ENCODE data around the gene CREB3L2. TPM values are rescaled to one million over a fixed set of nuclear protein-coding genes. Genes with fewer than 3 reads are reported as not detected.

Gene CREB3L2
- total and polyA plus RNA-seq, 2 of the 8 experiments (the other 6 are each of a cell fraction or from before 2014, with no cell fraction given): 14.4 to 48.3 TPM

DNA sequence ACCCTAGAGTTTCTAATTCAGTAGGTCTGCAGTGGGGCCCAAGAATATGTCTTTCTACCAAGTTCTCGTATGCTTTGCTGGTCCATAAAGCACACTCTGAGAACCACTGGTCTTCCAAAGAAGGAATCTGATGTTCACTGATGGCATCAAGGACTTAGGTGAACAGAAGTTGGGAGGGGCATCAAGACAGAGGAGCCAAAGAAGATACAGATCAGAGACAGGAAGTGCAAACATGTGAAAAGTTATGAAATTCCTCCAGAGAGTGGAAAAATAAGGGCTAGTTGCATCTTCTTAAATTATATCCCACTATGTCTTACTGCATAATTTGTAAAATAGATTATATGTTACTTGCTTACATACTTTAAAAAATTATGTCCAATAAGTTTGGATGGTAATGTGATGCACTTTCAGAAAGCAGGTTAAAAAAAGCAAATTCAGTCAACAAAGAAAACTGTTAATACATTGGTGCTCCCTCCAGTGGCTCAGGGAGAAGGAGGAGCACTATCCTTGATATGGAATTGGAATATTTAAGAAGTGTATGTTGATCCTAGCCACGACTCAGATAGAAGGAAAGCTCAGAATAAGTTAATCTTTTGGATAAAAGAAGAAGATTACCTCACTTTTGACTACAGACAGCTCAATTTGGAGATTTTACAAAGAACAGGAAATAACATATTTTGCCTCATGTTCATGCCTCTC, 35.8 kb downstream of the CREB3L2 start:
- Histone ChIP-seq H3K27ac (ENCODE audit: low read depth, low read length) (no peak overlapping the region), H2AFZ (ENCODE audit: low read length) (no peak overlapping the region), H3K23me2 (ENCODE audit: low read depth, low read length) (no peaks in the 10 kb centered on the region), H2BK12ac (ENCODE audit: low read depth, low read length) (no peak overlapping the region), H3K23ac (ENCODE audit: insufficient read length) (no peak overlapping the region), H3K9me3 (ENCODE audit: insufficient read depth in 2 of 2, low read depth in 1 of 2, low read length in 1 of 2) (no peaks in the 10 kb centered on the region), H4K91ac (replicated peaks; ENCODE audit: insufficient read length, low read length) (no peak overlapping the region), H3K4me2 (ENCODE audit: insufficient read depth in 1 of 2, low read depth in 2 of 2, low read length in 2 of 2) (no peak overlapping the region), H2AK5ac (ENCODE audit: low read depth, low read length) (no peak overlapping the region), H2BK5ac (ENCODE audit: low read depth, low read length) (no peak overlapping the region), H3K27me3 (replicated peaks in 1 of 4; ENCODE audit: control insufficient read depth in 3 of 4, extremely low read depth in 1 of 4, insufficient read depth in 3 of 4, low read length in 3 of 4) (no peaks in the 10 kb centered on the region), H2BK20ac (ENCODE audit: low read length) (no peak overlapping the region), H3K18ac (ENCODE audit: extremely low read depth, low read length) (no peak overlapping the region), H2BK120ac (replicated peaks; ENCODE audit: low read depth, low read length) (no peak overlapping the region), H4K8ac (ENCODE audit: extremely low read depth, insufficient read depth, low read length) (no peak overlapping the region), H3K4ac (replicated peaks; ENCODE audit: insufficient read length, low read depth, low read length) (no peak overlapping the region), H3K4me3 (ENCODE audit: extremely low read depth in 1 of 4, insufficient read depth in 2 of 4, low read depth in 3 of 4, low read length in 4 of 4) (no peak overlapping the region), H3K14ac (ENCODE audit: insufficient read length) (no peak overlapping the region), H3K79me2 (ENCODE audit: control insufficient read depth in 1 of 2, insufficient read depth in 2 of 2, low read length in 2 of 2) (peaks cover 0 to 50% of the 10 kb centered on the region in 2 experiments; a peak in 2 of 4 replicates), H3K79me1 (ENCODE audit: low read depth, low read length) (peaks cover 12% of the 10 kb centered on the region), H4K5ac (ENCODE audit: insufficient read length, low read depth, low read length) (no peak overlapping the region), H3K56ac (replicated peaks; ENCODE audit: insufficient read length, low read depth, low read length) (no peak overlapping the region), H3K4me1 (replicated peaks in 1 of 4; ENCODE audit: control insufficient read depth in 3 of 4, insufficient read depth in 4 of 4, low read length in 3 of 4) (peaks cover 0 to 5% (median 5%) of the 10 kb centered on the region in 4 experiments; a peak in 3 of 7 replicates), H3K36me3 (ENCODE audit: control insufficient read depth in 2 of 4, insufficient read depth in 4 of 4, low read length in 3 of 4) (no peaks in the 10 kb centered on the region), H2BK15ac (ENCODE audit: low read length) (no peak overlapping the region), H3K9ac (replicated peaks in 1 of 4; ENCODE audit: extremely low read depth in 1 of 4, low read depth in 3 of 4, low read length in 3 of 4) (no peak overlapping the region), H4K20me1 (replicated peaks in 1 of 2; ENCODE audit: control insufficient read depth in 1 of 2, insufficient read depth in 2 of 2, low read length in 2 of 2) (no peaks in the 10 kb centered on the region)
- TF ChIP-seq RAD21 (IDR thresholded peaks at IDR 0.05 in 1 of 2, conservative IDR thresholded peaks at IDR 0.05 in 1 of 2; ENCODE audit: low read depth in 2 of 2, low read length in 2 of 2) (no peak), BACH1 (IDR thresholded peaks at IDR 0.05; ENCODE audit: low read length) (no peak), CEBPB (IDR thresholded peaks at IDR 0.05; ENCODE audit: low read depth, low read length) (no peak), POU5F1 (IDR thresholded peaks at IDR 0.05; ENCODE audit: low read depth, low read length) (no peak), HDAC6 (IDR thresholded peaks at IDR 0.05; ENCODE audit: low read depth, low read length) (no peak), JUN (IDR thresholded peaks at IDR 0.05; ENCODE audit: low read depth, low read length) (no peak)
- TF ChIP-seq, protein P1, sequence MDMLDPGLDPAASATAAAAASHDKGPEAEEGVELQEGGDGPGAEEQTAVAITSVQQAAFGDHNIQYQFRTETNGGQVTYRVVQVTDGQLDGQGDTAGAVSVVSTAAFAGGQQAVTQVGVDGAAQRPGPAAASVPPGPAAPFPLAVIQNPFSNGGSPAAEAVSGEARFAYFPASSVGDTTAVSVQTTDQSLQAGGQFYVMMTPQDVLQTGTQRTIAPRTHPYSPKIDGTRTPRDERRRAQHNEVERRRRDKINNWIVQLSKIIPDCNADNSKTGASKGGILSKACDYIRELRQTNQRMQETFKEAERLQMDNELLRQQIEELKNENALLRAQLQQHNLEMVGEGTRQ (IDR thresholded peaks at IDR 0.05; ENCODE audit: low read length): no peak
- POLR2A ChIA-PET (ENCODE audit: partially characterized antibody): no interaction called here
- WGBS, 2 experiments (ENCODE audit: extremely low coverage in 1 of 2, insufficient coverage in 1 of 2, insufficient read length in 1 of 2, insufficient replicate concordance in 2 of 2, low coverage in 1 of 2, low lambda C conversion rate in 2 of 2, missing lambda C conversion rate in 1 of 2): 93% methylated on average over 2 of the region's 2 CpGs; no CpG with 5 or more reads in 1 of the 2 experiments
- CTCF ChIA-PET (ENCODE audit: partially characterized antibody): interaction anchor here (1.0 to 1.4 kb wide), 4 partner anchors 18 to 100 kb away, joined by 3 read pairs; no protein-coding TSS in a partner anchor
- DNase-seq (ENCODE audit: low read depth in 1 of 2, low spot score in 2 of 2): no peak
- FAIRE-seq: no peak
